B cell (primary cell): ENCODE measurements around the gene GALR2. TPM values are rescaled to one million over a fixed set of nuclear protein-coding genes. Genes with fewer than 3 reads are reported as not detected.

Experiments
- ATAC-seq: fragments of 200-7000 bp; cut with Tn5 transposase; one replicate; pipeline ENCODE4 v1.10.0; 2021; ENCODE audit warnings: low read depth, mild to moderate bottlenecking, moderate number of reproducible peaks, moderate library complexity
- CTCF ChIA-PET: fragments of 350-600 bp; sonication (Branson Sonifier 250); formaldehyde crosslinking; loops from one replicate; lab custom pipeline; 2021; ENCODE audit warnings: antibody characterized with exemption, inconsistent platforms; lab: Charles Lee
- POLR2A ChIA-PET: fragments of 350-600 bp; sonication (Branson Sonifier 250); formaldehyde crosslinking; loops from one replicate; lab custom pipeline; 2021; ENCODE audit warnings: antibody characterized with exemption; lab: Charles Lee
- DNase-seq: peaks from one replicate; pipeline ENCODE4 v3.0.0; 2013
- H2AFZ ChIP-seq: 2 replicates; pipeline ENCODE4 v1.6.1; 2012; ENCODE audit warnings: mild to moderate bottlenecking, low read depth, low read length; ENCODE audit not compliant: insufficient read depth, poor library complexity, severe bottlenecking
- H3K27ac ChIP-seq, 2 donors: 1 replicate in 1 of 2; 2 replicates in 1 of 2; pipeline ENCODE4 v1.5.1; 2012 to 2013; ENCODE audit warnings: low read length in 2 of 2, mild to moderate bottlenecking in 2 of 2, moderate library complexity in 1 of 2
- H3K27me3 ChIP-seq, 4 experiments: fragments of 200-600 bp in 1 of 4; sonication (generic) in 1 of 4; replicated peaks in 1 of 4; 1 replicate in 2 of 4; 2 replicates in 2 of 4; pipeline versions ENCODE4 v1.6.1 to v1.7.0; 2013 to 2016; ENCODE audit warnings: low read length in 3 of 4, mild to moderate bottlenecking in 2 of 4, mixed read lengths in 1 of 4, moderate library complexity in 1 of 4; ENCODE audit not compliant: insufficient read depth in 4 of 4, control insufficient read depth in 3 of 4; ENCODE audit errors: control extremely low read depth in 1 of 4
- H3K36me3 ChIP-seq, 2 experiments: replicated peaks in 1 of 2; 1 replicate in 1 of 2; 2 replicates in 1 of 2; pipeline versions ENCODE4 v1.6.1 to v1.7.1; 2013; ENCODE audit warnings: low read length in 1 of 2; ENCODE audit not compliant: insufficient read depth in 2 of 2, control insufficient read depth in 1 of 2; ENCODE audit errors: control extremely low read depth in 1 of 2, extremely low read depth in 1 of 2
- H3K4me1 ChIP-seq, 2 donors: fragments of 200-600 bp in 1 of 2; sonication (generic) in 1 of 2; 1 replicate in 1 of 2; 2 replicates in 1 of 2; pipeline versions ENCODE4 v1.5.1 to v1.6.1; 2013 to 2017; ENCODE audit warnings: low read length in 2 of 2; ENCODE audit not compliant: control insufficient read depth in 2 of 2, insufficient read depth in 2 of 2
- H3K4me2 ChIP-seq: replicated peaks from 2 replicates; pipeline ENCODE3; 2012; ENCODE audit warnings: mild to moderate bottlenecking, low read depth, low read length; ENCODE audit not compliant: poor library complexity, severe bottlenecking
- H3K4me3 ChIP-seq, 5 experiments: fragments of 200-600 bp in 1 of 5; sonication (generic) in 1 of 5; 1 replicate in 3 of 5; 2 replicates in 2 of 5; pipeline versions ENCODE4 v1.5.1 to v1.7.0; 2011 to 2016; ENCODE audit warnings: low read length in 4 of 5, mild to moderate bottlenecking in 4 of 5, low read depth in 2 of 5, control low read depth in 1 of 5, moderate library complexity in 1 of 5; ENCODE audit not compliant: insufficient read depth in 1 of 5; ENCODE audit errors: control extremely low read depth in 1 of 5, extremely low read depth in 1 of 5
- H3K79me2 ChIP-seq: fragments of 200-600 bp; sonication (generic); one replicate; pipeline ENCODE4 v1.6.0; 2016; ENCODE audit warnings: low read length; ENCODE audit not compliant: control insufficient read depth, insufficient read depth
- H3K9ac ChIP-seq: fragments of 200-600 bp; sonication (generic); 2 replicates; pipeline ENCODE4 v1.6.1; 2017; ENCODE audit warnings: mild to moderate bottlenecking, low read length, moderate library complexity
- H3K9me3 ChIP-seq, 3 donors: one replicate each; pipeline versions ENCODE4 v1.6.1 to v1.7.1; 2013; ENCODE audit warnings: low read length in 2 of 3; ENCODE audit not compliant: control insufficient read depth in 2 of 3, insufficient read depth in 1 of 3; ENCODE audit errors: control extremely low read depth in 1 of 3
- H4K20me1 ChIP-seq: 2 replicates; pipeline ENCODE4 v1.6.0; 2012; ENCODE audit warnings: mild to moderate bottlenecking, low read length; ENCODE audit not compliant: insufficient read depth, control insufficient read depth, poor library complexity, severe bottlenecking
- H3K27ac Mint-ChIP-seq: one replicate; pipeline ENCODE4 v1.8.0; 2021; ENCODE audit warnings: mixed read lengths
- H3K27me3 Mint-ChIP-seq: one replicate; pipeline ENCODE4 v1.8.0; 2021; ENCODE audit warnings: mixed read lengths
- H3K4me1 Mint-ChIP-seq: one replicate; pipeline ENCODE4 v1.8.0; 2021; ENCODE audit warnings: mixed read lengths
- H3K4me3 Mint-ChIP-seq: one replicate; pipeline ENCODE4 v1.8.0; 2021; ENCODE audit warnings: mixed read lengths
- H3K9me3 Mint-ChIP-seq: one replicate; pipeline ENCODE4 v1.8.0; 2022; ENCODE audit warnings: mixed read lengths; ENCODE audit not compliant: insufficient read depth
- CTCF ChIP-seq: fragments of 200-600 bp; IDR thresholded peaks from one replicate; pipeline ENCODE4 v1.8.0; 2022; ENCODE audit warnings: antibody characterized with exemption, mild to moderate bottlenecking
- EZH2 ChIP-seq: IDR thresholded peaks from 2 replicates; pipeline ENCODE4 v1.6.1; 2012; ENCODE audit warnings: borderline replicate concordance, low read depth, mild to moderate bottlenecking, moderate library complexity, low read length; ENCODE audit not compliant: insufficient read depth, poor library complexity, severe bottlenecking
- WGBS: methylation state at CpG from one replicate; pipeline ENCODE4 v1.1.5; 2013; ENCODE audit warnings: missing lambda C conversion rate; ENCODE audit not compliant: insufficient coverage; 5-methylcytosine and 5-hydroxymethylcytosine counted together
- intact Hi-C: fragments of 100-400 bp; cut with micrococcal nuclease; formaldehyde crosslinking; loops from one replicate; pipeline ENCODE4 v1.10.0; 2022
- polyA plus RNA-seq: library from polyadenylated mRNA; depleted of rRNA; stranded (reverse); fragments of >200 nt; gene quantifications from 2 replicates; pipeline ENCODE4 v1.2.3, GENCODE V29; 2012
- total RNA-seq, 2 donors: library from RNA; stranded (reverse); fragments of 120-200 nt in 1 of 2; gene quantifications; 1 replicate in 1 of 2; 2 replicates in 1 of 2; pipeline versions ENCODE4 v1.2.3 to v1.2.4, GENCODE V29; 2013 to 2022

GALR2 gene
- total and polyA plus RNA-seq, 2 donors (not counting 1 experiment from before 2014, with no cell fraction given): 0.42 to 1.2 TPM

GRCh38 chr17:76088041-76088867 is 13.7 kb downstream of the GALR2 start:
- ATAC-seq: no peak
- POLR2A ChIA-PET: no interaction called here

More at GRCh38 chr17:76088041-76088867, 13.7 kb downstream of the GALR2 start:
- H3K27ac ChIP-seq: no peak overlapping the region
- H4K20me1 ChIP-seq: peaks cover 21% of the 10 kb centered on the region
- TF ChIP-seq EZH2 (no peak), CTCF (no peak)
- intact Hi-C loops: no loop called here
- H3K4me2 ChIP-seq: no peak overlapping the region
- no peak overlapping the region for H3K27ac Mint-ChIP-seq
- H3K27me3 ChIP-seq: no peaks in the 10 kb centered on the region
- H3K9ac ChIP-seq: no peak overlapping the region
- no peak overlapping the region for H3K4me3 Mint-ChIP-seq
- WGBS: 97% methylated on average over 23 of the region's 25 CpGs
- no peaks in the 10 kb centered on the region for H3K4me1 ChIP-seq
- H2AFZ ChIP-seq: no peak overlapping the region
- no peaks in the 10 kb centered on the region for H3K9me3 Mint-ChIP-seq
- peaks cover 0 to 3% (median 0%) of the 10 kb centered on the region in 3 donors for H3K9me3 ChIP-seq
- no peak overlapping the region for H3K4me3 ChIP-seq
- CTCF ChIA-PET: no interaction called here
- no peak for DNase-seq
- H3K27me3 Mint-ChIP-seq: no peaks in the 10 kb centered on the region
- no peaks in the 10 kb centered on the region for H3K4me1 Mint-ChIP-seq
- H3K36me3 ChIP-seq: peaks cover 0 to 88% of the 10 kb centered on the region in 2 experiments
- H3K79me2 ChIP-seq: peaks cover 7% of the 10 kb centered on the region
